ENCODE data around the gene FNTB. TPM values are rescaled to one million over a fixed set of nuclear protein-coding genes. Genes with fewer than 3 reads are reported as not detected.

The FNTB gene
- total RNA-seq, 1 experiment from 2014 or later, result 12.0 TPM

DNA sequence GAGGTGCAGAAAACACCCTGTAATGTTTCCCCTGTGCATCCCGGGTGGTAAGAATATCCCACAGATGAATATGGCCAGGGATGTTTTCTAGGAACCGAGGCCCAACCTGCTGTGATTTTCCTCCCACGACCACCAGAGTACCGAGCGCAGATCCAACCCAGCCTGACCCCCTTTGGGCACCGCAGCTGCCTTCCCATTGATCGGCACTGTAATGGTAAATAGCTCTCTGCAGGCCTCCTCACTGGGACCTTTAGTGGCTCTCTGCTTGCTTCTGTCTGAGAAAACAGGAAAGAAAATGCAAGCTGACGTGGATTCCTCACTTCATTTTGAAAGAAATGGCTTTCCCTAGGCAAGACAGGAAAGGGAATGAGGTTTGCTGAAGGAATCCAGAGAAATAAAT is 12.1 kb upstream of the FNTB start:
- DNase-seq (ENCODE audit: low read depth), result no peak

DNA sequence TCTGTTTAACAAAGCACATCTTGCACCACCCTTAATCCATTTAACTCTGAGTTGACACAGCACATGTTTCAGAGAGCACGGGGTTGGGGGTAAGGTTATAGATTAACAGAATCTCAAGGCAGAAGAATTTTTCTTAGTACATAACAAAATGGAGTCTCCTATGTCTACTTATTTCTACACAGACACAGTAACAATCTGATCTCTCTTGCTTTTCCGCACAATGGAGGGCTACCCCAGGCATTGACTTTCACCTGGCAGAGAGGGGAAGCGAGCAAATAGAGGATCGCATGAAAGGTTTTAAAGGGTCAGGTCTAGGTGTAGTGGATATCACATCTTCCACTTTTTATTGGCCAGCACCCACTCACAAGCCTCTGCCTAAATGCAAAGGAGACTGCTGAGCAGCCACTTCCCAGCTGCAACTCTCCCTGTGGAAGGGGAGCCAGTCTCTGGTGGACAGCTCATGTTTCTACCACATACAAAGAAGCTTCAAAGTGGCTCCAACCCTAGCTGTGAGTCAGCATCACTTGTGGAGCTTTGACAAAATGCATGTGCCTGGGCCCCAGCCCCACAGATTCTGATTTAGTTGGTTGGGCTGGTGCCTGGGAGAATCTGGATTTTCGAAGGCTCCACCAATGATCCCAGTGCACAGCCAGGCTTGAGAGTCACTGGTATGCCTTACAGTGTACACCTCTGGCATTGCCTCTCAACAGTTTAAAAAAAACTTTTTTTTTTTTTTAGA is 7.2 kb upstream of the FNTB start:
- peak; percentile 74 for DNase-seq (ENCODE audit: low read depth)

DNA sequence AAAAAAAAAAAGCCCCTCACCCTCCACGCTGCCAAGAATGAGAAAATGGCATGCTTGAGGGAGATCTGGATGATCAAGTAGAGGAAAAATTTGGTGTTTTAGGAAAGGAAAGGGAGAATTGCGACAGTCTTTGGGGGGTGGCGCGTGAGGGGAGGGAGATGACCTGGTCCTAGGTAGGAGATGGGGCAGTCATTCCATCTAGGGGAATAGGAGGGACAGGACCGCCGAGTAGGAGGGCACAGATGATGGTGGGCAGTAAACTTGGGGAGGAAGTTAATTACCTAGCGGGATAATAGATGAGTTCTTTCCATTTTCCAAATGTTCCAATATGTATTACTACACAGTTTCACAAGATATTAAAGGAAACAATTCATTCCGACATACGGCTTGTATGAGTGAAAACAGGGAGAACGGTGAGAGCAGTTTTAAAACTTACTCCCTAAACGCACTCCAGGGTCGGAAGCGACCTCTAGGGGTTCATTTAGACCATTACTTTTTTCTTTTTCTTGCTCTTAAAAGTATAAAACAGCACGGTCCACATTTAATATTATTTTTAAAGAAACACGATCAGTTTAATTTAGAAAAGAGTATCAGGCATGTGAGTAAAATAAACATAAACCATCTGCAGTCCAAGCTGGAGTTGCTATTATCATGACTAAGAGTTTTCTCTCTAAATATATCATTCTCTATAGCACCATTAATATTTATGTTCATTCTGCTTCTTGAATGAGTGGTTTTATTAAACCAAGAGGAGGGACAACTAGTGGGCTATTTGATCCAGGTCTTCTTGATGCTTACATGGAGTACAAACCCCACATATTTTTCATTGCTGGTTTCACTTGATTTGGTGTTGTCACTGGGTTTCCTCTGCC is 3.0 kb upstream of the FNTB start:
- DNase-seq (ENCODE audit: low read depth), result peak; percentile 37

DNA sequence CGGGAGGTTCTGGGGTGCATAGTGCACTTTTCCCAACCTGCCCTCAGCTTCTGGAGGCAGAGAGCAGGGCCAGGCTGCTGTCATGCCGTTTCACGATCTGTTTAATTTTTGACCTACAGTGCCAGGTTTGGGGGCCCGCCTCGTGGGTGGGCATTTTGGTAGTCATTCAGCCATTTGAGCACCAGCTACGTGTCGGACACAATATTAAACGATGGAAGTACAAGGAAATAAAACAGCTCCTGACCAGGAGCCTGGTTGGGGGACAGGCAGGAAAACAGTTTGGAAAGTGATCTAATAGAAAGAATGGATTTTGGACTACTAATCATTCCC is 708 bp downstream of the FNTB start:
- DNase-seq (ENCODE audit: low read depth), result no peak

DNA sequence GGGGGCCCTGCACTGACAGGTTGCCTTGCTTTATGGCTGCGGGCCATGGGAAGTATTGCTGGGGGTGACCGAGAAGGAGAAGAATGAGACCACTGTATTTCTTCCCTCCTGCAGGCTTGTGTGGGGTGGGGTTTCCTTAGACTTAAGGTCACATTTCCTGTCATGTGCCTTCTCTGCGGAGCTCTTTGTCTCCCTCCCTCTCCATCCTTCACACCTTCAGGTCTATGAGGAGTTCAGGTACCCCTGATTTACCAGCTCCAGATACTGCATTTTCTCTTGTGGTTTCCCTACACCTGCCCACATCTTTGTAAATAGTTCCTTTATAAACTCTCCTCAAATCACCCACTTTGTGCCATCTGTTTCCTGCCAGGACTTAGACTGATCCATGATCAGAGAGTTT is 3.6 kb downstream of the FNTB start:
- DNase-seq (ENCODE audit: low read depth), result peak; percentile 44

DNA sequence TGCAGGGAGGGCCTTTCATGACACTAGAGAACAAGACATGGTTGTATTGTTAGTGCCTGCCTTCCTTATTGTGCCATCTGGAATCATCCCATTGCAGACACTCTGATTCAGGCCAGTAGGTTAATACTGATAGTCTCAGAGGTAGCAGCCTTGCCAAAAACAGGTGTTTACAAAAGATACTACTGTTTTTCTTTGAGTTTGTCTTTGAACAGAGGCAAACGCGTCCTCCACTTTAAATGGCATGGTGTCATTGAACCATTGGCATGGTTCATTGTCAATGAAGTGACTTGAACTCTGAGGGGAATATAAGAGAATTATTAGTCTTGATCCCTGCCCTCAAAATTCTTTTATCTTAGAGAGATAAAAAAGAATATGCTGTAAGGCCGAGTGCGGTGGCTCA is 4.2 kb downstream of the FNTB start:
- DNase-seq (ENCODE audit: low read depth), result no peak

DNA sequence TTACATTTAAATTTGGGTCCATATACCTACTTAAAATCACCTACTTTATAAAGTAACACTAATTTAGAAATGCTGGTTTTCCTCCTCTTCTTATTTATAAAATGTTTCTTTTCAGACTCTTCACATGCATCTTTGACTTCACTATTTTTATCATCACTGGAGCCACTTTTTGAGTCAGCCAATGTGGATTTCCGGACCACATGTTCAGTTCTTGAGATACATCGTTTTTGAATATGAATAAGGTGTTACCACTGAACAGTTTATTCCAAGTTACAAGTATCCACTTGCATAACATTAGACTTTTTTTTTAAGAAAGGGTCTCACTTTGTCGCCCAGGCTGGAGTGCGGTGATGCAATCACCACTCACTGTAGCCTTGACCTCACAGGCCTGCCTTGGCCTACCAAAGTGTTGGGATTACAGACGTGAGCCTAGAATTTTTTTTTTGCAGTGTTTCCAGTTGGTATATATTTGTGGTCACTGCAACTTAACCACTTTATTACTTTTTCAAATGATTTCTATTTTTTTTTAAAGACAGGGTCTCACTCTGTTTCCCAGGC is 5.7 kb downstream of the FNTB start:
- no peak for DNase-seq (ENCODE audit: low read depth)

DNA sequence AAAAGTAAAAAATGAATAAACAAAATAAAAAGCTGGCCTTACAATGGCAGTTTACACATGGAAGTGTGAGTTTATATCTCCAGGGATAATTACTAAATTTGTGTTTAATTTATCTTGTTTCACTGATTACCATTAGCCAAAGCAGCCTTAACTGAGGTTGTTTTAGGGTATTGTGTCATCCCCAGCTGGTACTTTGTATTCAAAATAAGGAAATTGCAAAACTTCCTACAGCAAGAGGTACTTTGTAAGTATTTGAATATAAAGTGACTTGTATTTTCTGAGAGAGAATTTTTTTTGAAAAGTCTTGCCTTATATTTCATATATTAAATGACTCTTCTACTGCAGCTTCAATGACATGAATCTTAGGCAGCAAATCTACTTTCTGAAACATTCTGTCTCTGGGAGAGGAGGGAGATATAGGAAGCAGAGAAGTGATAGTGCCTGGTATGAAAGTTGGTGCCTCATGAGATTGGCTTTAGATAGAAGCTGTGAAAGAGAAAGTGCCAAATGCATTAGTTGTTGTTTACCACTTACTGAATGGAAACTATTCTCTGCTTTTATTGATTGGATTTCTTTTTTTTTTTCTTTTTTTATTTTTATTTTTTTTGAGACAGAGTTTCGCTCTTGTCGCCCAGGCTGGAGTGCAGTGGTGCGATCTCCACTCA is 6.7 kb downstream of the FNTB start:
- no peak for DNase-seq (ENCODE audit: low read depth)

DNA sequence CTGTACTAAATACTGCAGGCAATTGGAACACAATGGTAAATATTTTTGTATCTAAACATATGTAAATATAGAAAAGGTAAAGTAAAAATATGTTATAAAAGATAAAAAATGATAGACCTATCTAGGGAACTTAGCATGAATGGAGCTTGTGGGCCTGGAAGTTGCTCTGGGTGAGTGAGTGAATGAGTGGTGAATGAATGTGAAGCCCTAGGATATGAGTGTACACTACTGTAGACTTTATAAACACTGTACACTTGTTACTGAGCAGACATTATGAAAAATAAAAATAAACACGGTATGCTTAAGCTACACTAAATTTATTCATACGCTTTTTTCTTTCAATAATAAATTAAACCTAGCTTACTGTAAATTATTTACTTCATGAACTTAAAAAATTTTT is 7.8 kb downstream of the FNTB start:
- DNase-seq (ENCODE audit: low read depth), result no peak

DNA sequence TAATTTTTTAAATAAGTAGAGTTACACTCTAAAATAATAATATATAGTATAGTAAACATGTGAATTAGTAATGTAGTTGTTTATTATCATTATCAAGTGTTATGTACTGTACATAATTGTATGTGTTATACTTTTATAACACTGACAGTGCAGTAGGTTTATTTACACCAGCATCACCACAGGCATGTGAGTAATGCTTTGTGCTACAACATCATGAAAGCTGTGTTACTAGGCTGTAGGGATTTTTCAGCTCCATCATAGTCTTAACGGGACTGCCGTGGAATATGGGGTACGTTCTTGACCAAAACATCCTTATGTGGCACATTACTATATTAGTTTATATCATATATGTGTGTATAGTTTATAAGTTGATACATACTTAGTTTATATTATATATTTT is 8.6 kb downstream of the FNTB start:
- DNase-seq (ENCODE audit: low read depth), result no peak

DNA sequence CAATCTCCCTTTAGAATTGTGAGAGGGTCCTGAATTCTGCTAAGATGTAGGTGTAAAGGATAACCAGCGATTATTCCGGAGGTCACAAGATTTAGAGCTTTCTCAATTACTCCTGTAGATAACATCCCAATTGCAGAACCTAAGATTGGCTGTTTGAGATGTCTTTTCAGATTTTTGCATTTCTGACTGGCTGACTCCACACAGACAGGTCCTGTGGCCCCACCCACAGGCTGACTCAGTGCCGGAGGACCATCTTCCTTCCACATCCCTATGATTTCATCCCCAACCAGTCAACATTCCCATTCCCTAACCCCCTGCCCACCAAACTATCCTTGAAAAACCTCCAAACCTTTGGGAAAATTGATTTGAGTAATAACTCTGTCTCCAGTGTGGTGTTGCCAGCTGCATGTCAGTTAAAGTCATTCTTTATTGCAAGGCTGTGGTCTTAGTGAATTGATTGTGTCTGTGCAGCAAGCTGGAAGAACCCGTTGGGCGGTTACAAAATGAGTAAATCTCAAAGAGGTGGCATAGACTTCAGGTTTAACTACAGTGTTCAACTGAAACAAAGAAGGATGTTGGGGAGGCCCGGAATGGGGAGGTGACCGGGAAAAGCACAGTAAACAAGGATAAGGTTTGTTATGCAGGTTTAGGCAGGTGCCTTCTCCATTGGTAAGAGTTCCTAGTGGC is 10.6 kb downstream of the FNTB start:
- DNase-seq (ENCODE audit: low read depth), result no peak

DNA sequence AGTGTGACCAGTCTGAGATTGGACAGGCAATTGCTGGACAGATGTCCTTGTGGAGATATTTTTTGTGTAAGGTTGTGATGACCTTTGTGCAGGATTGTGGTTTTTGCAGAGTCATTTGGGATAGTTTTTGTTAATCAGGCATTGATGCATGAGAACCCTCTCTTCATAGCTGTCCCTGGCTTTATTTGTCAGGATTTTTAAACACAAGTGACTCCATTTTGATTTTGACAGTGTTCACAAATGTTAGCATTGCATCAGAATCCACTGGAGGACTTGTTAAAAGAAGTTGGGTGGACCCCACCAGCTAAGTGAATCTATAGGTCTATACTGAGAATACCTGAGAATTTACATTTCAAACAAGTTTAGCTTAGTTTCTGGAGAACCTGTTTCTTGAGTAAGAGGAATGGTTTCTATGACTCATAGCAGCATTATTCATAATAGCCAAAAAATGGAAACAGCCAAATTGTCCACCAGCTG is 11.8 kb downstream of the FNTB start:
- DNase-seq (ENCODE audit: low read depth), result no peak

DNA sequence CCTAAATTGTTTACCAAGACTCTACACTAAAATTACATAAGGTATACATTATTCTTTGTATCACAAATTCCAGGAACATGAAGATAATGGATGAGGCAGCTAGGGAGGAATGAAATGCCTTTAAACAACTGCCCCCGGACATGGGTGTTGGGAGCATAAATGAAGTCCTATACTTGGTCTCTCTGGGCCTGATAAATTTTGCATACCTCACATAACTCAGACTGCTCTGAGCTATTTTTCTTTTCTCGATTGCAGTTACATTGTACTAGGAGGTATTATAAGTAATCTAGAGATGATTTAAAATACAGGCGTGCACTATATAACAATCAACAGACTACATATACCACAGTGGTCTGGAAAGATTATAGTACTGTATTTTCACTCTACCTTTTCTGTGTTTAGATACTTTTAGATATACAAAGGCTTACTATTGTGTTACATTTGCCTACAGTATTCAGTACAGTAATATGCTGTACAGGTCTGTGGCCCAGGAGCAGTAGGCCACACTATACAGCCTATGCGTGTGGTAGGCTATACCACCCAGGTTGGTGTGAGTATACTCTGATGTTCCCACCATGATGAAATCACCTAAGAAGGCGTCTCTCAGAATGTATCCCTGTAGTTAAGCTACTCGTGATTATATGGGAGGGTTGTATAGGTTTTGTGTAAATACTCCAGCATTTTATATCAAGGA is 14.3 kb downstream of the FNTB start:
- no peak for DNase-seq (ENCODE audit: low read depth)

DNA sequence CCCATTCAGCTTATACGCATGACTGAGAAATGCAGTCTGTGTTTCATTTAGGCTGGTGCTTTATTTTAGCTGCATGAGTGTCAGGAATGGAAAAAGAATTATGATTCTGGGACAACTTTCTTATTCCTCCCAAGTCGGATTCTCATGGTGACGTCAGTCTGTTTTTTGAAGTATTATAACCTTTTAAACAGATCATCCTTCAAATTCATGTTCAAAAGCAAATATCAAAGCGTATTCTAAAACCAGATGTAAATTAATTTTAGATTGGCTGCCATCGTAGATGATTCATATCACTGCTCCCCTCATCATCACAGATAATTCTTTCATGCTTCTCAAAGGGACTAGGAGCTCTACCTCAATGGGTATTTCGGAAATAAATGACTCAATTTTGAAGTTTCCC is 15.0 kb downstream of the FNTB start:
- no peak for DNase-seq (ENCODE audit: low read depth)

DNA sequence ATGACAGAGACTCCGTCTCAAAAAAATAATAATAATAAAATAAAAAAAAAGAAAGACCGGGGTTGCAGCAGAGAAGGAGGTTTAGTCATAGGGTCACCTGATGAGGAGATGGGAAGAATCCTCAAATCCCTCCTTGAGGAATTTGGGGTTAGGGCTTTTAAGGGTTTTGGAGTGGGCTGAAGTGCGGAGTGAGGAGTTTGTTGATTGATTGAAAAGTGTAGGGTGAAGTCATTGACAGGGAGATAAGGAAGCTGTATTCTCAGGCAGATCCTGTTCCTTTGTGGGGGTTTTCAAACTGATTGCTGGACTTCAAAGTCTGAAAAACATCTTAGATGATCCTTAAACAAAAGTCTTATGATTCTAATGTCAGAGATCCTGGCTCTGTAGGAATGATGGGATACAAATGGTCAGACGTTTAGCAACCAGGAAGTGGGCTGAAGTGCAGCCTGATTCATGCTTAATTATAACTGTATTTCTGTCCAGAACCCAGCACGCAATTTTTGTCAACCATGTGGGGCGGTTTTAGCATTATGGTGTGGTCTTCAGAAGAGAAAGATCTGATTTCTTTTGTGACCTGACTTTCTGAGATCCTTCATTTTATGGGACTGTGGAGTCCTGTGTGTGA is 16.0 kb downstream of the FNTB start:
- DNase-seq (ENCODE audit: low read depth), result peak; percentile 50

DNA sequence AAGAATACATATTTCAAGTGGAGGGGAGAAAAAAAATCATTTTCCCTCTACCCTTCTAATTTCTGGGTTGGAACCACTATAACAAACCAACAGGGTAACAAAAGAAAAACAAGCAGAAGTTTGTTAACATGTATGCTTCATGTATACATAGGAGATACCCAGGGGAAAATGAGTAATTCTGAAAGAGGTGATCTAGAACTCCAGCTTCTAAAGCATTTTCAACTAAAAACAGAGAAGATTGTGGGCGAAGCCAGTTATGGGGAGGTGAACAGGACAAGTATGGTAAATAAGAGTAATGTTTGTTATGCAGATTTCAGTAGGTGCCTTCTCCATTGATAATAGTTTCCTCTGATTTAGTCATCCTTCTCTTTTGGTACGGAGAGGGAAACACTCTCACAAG is 16.7 kb downstream of the FNTB start:
- no peak for DNase-seq (ENCODE audit: low read depth)

DNA sequence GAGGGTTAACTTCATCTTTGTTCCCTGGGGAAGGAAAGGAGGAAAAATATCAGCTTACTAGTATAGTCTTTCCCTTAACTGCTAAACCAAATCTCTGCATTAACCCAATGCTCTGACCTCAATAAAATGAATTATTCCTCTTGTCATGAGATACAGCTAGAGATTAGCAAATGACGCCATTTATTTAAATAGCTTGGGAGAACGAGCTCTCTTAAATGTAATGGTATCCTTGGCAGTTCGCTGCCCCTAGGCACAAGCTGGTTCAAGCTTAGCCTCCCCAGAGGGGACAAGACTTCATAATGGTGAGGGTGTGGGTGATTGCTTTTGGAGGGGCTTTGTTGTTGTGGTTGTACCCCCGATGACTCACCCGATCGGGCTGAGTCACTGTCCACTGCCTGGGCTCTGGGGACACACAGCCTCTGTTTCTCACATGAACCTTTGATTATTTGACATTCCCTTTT is 19.6 kb downstream of the FNTB start:
- peak; percentile 76 for DNase-seq (ENCODE audit: low read depth)

DNA sequence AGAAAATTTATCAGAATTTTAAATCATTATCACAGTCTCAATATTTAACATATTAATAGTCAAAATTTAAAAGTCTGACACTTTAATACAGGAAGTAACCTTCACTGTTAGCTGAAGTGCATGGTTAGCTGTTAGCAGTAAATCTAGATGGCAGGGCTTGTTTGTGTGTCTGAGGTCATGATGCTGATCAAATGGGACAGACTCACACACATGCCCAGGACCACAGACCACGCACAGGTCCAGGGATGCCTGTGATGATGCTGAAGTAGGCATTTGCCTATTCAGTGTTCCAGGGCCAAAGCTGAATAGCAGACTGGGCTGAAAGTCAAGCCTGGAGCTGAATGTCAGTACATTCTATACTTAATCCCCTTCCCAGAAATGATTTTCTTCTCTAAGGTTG is 20.5 kb downstream of the FNTB start:
- DNase-seq (ENCODE audit: low read depth), result no peak

DNA sequence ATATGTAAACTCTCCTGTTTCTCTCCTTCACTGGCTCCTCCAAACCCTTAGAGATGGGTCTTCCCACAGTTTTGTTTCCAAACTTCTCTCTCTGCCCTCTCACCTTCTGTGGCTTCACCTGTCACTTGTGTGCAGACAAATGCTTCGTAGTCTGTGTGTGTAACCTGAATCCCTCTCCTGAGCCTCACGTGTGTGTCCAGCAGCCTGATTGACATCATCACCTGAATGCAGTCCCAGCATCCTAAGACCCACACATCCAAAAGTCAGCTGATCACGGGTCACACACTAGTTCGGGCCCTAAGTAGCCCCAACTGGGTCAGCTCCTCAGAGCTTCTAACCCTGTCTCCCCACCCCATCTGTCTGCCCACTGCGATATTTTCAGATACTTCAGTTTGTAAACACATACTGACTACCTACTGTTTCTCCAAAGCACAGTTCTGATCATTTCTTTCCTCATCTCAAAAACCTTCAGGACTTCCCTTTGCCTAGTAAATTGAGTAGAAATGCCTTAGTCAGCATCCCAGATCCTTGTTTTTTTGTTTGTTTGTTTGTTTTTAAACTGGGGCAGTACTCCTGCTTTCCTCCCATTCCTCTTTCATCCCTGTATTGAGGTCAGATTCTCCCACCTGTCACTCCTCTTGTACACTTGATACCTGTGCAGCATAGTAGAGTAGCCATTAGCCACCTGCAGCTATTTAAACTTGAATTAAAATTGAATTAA is 23.7 kb downstream of the FNTB start:
- no peak for DNase-seq (ENCODE audit: low read depth)

DNA sequence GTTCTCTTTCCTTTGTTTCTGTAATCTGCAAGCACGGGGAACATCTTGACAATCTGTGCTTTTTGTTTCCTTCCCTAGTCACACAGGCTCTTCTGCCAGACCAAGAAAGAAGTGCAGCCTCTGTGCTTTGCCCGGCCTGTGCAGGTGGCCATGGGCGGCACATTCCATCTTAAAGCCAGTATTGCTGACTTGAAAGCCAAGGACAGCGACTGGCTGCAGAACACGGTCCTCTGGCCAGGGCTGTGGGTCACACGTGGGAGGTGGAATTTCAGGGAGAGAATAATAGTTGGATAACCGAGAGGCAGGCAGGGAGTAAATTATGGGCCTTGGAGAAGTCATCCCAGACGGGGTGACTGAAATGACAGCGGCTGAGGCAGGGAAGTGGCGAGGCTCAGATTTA is 24.8 kb downstream of the FNTB start:
- DNase-seq (ENCODE audit: low read depth), result no peak

All from HT1080 (cell line).